ENCODE measurements around the gene SRRM4.

DNA sequence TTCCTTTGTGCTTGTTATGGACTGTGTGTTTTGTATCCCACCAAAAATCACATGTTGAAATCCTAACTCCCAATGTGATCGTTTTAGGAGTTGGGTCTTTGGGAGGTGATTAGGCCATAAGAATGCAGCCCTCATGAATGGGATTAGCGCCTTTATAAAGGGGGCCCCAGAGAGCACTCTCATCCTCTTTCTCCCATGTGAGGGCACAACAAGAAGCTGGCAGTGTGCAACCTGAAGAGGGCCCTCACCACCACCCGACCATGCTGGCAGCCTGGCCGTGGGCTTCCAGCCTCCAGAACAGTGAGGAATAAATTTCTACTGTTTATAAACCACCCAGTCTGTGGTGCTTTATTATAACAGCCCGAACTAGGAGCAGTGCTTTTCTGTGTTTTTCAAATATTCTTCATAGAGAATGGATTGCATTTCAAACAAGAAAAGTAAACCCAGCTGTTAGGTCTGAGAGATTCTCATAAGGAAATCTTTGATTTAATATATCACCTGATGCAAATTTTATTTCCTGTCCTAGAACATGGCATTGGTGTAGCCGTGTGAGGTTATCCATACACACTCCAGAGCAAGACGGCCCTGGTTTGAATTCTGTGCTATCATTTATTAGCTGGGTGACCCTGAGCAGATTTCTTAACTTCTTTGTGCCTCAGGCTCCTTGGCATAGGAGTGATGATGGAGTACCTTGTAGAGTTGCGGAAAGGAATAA, 225.2 kb downstream of the SRRM4 start:
- TF ChIP-seq POLR2AphosphoS5 (IDR thresholded peaks at IDR 0.05; ENCODE audit: low read depth, low read length) = no peak
- no peak for TF ChIP-seq POLR2A (IDR thresholded peaks at IDR 0.05; ENCODE audit: low read depth, low read length)
